Right cardiac atrium (tissue), 5 donors: Measurements from ENCODE around the gene RELT. TPM values are rescaled to one million over a fixed set of nuclear protein-coding genes. Genes with fewer than 3 reads are reported as not detected.

Experiments
- ATAC-seq, 2 donors: fragments of 200-7000 bp; cut with Tn5 transposase; one replicate each; pipeline versions ENCODE4 v1.8.0 to v1.9.1; 2020; ENCODE audit warnings: moderate library complexity in 2 of 2, mild to moderate bottlenecking in 1 of 2
- DNase-seq, 3 donors: peaks; one replicate each; pipeline ENCODE4 v3.0.0-alpha.2; 2020
- H3K27ac ChIP-seq: one replicate; pipeline ENCODE4 v1.5.1; 2013; ENCODE audit warnings: mild to moderate bottlenecking, low read length, control low read depth, moderate library complexity
- H3K27me3 ChIP-seq: one replicate; pipeline ENCODE4 v1.6.1; 2013; ENCODE audit not compliant: control insufficient read depth, insufficient read depth
- H3K4me1 ChIP-seq: one replicate; pipeline ENCODE4 v1.6.1; 2013; ENCODE audit warnings: low read length; ENCODE audit not compliant: control insufficient read depth, insufficient read depth
- H3K4me3 ChIP-seq: one replicate; pipeline ENCODE4 v1.5.1; 2013; ENCODE audit warnings: low read length, control low read depth
- H3K9me3 ChIP-seq: one replicate; pipeline ENCODE4 v1.6.1; 2013; ENCODE audit warnings: low read length; ENCODE audit not compliant: control insufficient read depth
- WGBS: extraction: QIAGEN DNeasy Blood & Tissue Kit; methylation state at CpG from one replicate; pipeline ENCODE4 v1.1.7; 2013; 5-methylcytosine and 5-hydroxymethylcytosine counted together
- intact Hi-C, 4 donors: fragments of 100-400 bp; cut with DNase I; formaldehyde crosslinking; loops; one replicate each; pipeline versions ENCODE4 v1.11.0 to v1.14.0; 2022 to 2023
- polyA plus RNA-seq: library from polyadenylated mRNA; stranded (reverse); fragments of 200-250 nt; gene quantifications from one replicate; pipeline ENCODE4 v1.2.3, GENCODE V29; 2013
- total RNA-seq, 4 donors: library from RNA; stranded (reverse); fragmentation: NEBNext Ultra II Directional; extraction: Animal tissue kit (Norgen Biotek cat#: 25700); gene quantifications; one replicate each; pipeline ENCODE4 v1.2.1, GENCODE V29; 2021
- donor health status: healthy with polysubstance abuse.
- donor health status: DM: no; HTN: yes; CAD: no.
- donor health status: DM: no; HTN: no; CAD: no.
- donor health status: DM: no; HTN: yes; CAD: no; lungs with severe emphysema.
- donor health status: DM: yes; HTN: yes; CAD: no.

The RELT gene
- total and polyA plus RNA-seq, 5 donors = 3.9 to 11.2 (median 6.0) TPM

DNA sequence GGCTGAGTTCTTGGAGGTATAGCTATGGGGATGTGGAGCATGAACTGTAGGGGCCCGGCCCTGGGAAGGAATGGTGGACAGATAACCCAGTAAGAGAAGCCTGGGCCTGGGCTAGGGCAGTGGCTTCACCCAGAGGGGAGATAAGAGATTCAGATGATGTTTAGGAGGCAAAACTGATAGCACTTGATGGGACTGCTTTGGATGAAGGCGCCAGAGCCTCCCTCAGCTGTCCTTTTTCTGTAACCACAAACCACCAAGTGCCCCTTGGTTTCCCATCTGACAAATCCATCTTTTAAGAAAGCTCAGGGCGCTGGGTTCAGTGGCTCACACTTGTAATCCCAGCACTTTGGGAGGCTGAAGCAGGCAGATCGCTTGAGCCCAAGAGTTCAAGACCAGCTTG, 23.4 kb downstream of the RELT start:
- ATAC-seq (no peak), DNase-seq (peak in 1 of 3 donors; percentile 3)
- Histone ChIP-seq H3K9me3 (no peaks in the 10 kb centered on the region), H3K27ac (no peak overlapping the region), H3K4me1 (no peaks in the 10 kb centered on the region), H3K4me3 (no peak overlapping the region), H3K27me3 (no peaks in the 10 kb centered on the region)
- intact Hi-C loops = loop anchor here in 3 of 4 donors (10.0 kb wide), 3 partner anchors 65 to 255 kb away; partner anchors contain the start of gene FAM168A (in 1 of the 3)
- WGBS = 81% methylated on average over 4 of the region's 4 CpGs

DNA sequence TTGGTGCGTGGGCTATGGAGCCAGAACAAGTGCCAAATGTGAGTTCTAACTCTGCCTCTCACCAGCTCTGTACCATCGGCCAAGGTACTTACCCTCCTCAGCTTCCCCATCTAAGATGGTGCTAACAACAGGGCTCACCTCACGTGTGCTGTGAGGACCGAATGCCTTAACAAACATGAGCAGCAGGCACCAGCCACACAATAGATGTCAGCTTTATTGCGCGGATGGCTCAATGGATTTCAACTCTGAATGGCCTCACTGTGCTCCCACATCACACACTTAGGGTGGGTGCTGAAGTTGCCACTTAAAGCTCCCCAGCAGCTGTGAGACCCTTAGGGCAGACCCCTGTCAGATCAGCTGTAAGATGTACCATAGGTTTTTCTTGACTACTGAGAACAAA, 24.1 kb downstream of the RELT start:
- Histone ChIP-seq H3K4me1 (no peaks in the 10 kb centered on the region), H3K27ac (no peak overlapping the region), H3K27me3 (no peaks in the 10 kb centered on the region), H3K9me3 (no peaks in the 10 kb centered on the region), H3K4me3 (no peak overlapping the region)
- ATAC-seq (no peak), DNase-seq (no peak)
- intact Hi-C loops = loop anchor here in 3 of 4 donors (10.0 kb wide), 3 partner anchors 65 to 255 kb away; partner anchors contain the start of gene FAM168A (in 1 of the 3)
- 93% methylated on average over 6 of the region's 6 CpGs for WGBS

DNA sequence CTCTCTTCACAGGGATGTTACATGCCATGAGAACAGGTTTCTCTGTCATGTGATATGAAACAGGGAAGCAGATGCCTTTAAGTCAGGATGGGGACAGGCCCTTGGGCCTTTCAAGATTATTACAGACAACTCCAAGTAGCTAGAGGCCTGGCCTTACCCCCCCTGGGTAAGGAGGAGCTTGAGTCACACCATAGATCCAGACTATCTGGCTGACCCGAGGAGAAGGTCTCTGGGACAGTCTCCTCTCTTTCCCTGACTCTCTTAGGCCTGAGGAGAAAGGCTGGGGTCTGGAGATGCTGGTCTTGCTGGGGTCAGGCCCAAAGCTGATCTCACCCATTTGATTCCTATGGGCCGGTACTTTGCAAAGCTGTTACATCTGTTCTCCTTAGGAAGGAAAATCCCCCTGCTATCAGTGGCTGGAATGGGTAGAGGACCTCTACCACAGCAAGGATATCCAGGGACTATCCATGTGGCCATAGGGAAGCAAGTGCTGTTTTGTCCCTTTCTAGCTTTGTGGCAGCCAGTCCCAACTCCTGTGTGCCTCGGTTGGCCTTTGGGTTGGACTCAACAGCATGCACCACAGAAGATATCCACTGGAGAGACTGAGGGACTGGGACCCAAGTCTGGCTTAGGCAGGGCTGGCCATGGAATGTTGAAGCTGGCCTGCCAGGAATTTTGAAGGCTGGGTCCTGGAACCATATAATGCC, 25.2 kb downstream of the RELT start:
- DNase-seq (peak in 1 of 3 donors; percentile 6), ATAC-seq (no peak)
- H3K27me3 ChIP-seq = no peaks in the 10 kb centered on the region
- 68% methylated on average over 3 of the region's 3 CpGs for WGBS
- H3K4me3 ChIP-seq = no peak overlapping the region
- intact Hi-C loops = loop anchor here in 3 of 4 donors (10.0 kb wide), 3 partner anchors 63 to 253 kb away; partner anchors contain the start of gene FAM168A (in 1 of the 3)
- H3K4me1 ChIP-seq = no peaks in the 10 kb centered on the region
- H3K27ac ChIP-seq = no peak overlapping the region
- H3K9me3 ChIP-seq = no peaks in the 10 kb centered on the region

DNA sequence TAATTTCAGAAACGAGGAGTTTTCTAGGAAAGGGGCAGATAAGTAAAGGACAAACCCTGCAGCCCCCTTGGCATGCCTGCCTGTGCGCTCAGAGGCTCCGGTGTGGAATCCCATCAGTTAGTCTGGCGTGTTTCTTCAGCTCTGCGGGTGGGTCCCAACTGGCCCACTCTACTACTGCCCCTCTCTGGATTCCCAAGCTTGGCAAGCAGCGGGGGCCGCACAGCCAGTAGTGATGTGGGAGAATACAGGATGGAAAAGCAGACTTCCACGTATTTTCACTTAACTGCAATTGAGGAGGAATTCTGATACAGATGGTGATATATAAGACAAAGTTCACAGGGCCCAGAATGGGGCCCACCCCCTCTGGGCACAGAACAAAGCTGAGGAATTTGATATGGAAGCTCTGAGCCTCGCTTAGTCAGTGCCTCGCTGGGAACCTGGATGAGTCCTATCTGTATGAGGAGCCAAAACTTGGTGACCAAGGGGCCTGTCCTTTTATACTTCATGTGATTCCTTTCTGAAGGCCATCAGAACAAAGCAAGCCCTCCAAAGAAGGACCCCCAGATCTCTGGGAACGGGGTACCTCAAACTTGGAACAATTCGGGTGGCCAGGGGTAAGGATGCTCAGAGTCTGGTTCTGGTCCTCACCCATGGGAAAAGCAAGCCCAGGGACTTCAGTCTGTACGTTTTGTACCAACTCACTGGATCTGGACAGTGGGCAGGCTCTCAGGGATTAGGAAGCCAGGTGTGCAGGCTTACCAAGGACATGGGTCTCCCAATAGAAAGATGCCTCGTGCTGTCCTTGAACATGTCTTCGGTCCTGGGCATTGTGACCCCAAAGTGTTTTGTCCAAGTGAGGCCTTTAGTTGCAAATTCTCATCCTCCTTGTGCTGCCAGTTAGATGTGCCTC, 26.0 kb downstream of the RELT start:
- no peak for ATAC-seq
- WGBS = 78% methylated on average over 15 of the region's 15 CpGs
- no peak for DNase-seq
- Histone ChIP-seq H3K27ac (no peak overlapping the region), H3K4me1 (no peaks in the 10 kb centered on the region), H3K9me3 (no peaks in the 10 kb centered on the region), H3K27me3 (no peaks in the 10 kb centered on the region), H3K4me3 (no peak overlapping the region)
- intact Hi-C loops = loop anchor here in 3 of 4 donors (10.0 kb wide), 3 partner anchors 63 to 253 kb away; partner anchors contain the start of gene FAM168A (in 1 of the 3)

DNA sequence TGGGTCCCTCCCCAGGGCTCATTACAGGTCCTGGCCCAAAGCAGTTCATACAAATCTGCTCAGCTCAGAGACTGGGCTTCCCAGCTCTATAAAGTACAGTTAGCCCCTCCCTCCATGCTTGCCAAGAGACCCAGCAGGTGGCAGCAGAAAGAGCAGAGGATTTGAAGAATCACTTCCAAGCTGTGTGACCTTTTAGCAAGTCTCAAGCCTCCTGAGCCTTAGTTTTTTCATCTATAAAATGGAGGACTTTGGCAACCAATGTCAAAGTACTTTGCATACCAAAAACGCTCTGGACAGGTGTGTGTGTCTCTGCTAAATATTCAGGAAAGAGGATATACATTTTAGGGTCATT, 26.6 kb downstream of the RELT start:
- Histone ChIP-seq H3K4me1 (no peaks in the 10 kb centered on the region), H3K4me3 (no peak overlapping the region), H3K9me3 (no peaks in the 10 kb centered on the region), H3K27me3 (no peaks in the 10 kb centered on the region), H3K27ac (no peak overlapping the region)
- DNase-seq (no peak), ATAC-seq (no peak)
- 89% methylated on average over 1 of the region's 1 CpG for WGBS
- intact Hi-C loops = loop anchor here in 3 of 4 donors (10.0 kb wide), 3 partner anchors 62 to 252 kb away; partner anchors contain the start of gene FAM168A (in 1 of the 3)

DNA sequence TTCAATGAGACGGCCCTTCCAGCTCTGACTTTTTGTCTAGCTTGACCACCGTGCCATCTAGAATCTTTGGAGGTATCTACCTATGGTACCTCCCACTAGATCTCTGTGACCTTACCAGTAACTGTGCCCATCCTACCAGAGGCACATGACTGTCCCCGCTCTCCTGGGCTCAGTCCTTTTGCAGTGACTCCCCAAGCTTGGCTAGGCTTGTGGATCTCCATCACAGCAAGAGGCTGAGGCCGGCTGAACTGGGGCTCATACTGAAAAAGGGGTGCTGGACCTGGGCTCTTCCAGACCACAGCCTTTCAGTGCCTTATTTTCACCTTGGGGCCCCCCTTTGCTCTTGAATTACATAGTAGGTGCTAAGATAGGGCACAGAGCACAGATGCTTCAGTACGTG, 27.3 kb downstream of the RELT start:
- ATAC-seq (no peak), DNase-seq (no peak)
- Histone ChIP-seq H3K9me3 (no peaks in the 10 kb centered on the region), H3K27ac (peak overlapping the region; percentile 15), H3K27me3 (no peaks in the 10 kb centered on the region), H3K4me1 (no peaks in the 10 kb centered on the region), H3K4me3 (no peak overlapping the region)
- WGBS = 91% methylated on average over 5 of the region's 5 CpGs
- intact Hi-C loops = loop anchor here in 3 of 4 donors (10.0 kb wide), 3 partner anchors 61 to 251 kb away; partner anchors contain the start of gene FAM168A (in 1 of the 3)

DNA sequence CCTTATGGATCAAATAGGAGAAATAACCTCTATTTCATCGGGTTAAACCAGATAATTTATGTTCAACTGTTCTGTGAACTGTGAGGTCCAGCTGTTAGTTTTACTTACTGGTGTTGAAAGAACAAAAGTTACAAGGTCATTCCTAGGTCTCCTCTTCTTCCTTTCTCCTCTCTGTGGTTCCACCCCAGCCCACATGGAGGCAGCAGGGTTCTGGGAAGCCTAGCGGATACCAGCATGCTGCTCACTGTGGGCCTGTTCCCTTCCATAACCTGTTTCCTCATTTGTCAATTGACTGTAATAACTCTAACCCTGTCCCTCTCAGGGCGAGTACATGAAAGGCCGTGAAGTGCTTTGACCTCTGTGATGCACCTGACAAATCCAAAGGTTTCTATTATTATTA, 27.8 kb downstream of the RELT start:
- peak; percentile 76 to 82 for ATAC-seq
- intact Hi-C loops = loop anchor here (2.0 to 10.0 kb wide), 4 partner anchors 61 to 257 kb away; partner anchors contain the start of gene FAM168A (in 1 of the 4)
- Histone ChIP-seq H3K9me3 (no peaks in the 10 kb centered on the region), H3K27me3 (no peaks in the 10 kb centered on the region), H3K4me3 (no peak overlapping the region), H3K27ac (no peak overlapping the region), H3K4me1 (no peaks in the 10 kb centered on the region)
- WGBS = 45% methylated on average over 4 of the region's 4 CpGs
- peak; percentile 74 to 89 (median 88) for DNase-seq

DNA sequence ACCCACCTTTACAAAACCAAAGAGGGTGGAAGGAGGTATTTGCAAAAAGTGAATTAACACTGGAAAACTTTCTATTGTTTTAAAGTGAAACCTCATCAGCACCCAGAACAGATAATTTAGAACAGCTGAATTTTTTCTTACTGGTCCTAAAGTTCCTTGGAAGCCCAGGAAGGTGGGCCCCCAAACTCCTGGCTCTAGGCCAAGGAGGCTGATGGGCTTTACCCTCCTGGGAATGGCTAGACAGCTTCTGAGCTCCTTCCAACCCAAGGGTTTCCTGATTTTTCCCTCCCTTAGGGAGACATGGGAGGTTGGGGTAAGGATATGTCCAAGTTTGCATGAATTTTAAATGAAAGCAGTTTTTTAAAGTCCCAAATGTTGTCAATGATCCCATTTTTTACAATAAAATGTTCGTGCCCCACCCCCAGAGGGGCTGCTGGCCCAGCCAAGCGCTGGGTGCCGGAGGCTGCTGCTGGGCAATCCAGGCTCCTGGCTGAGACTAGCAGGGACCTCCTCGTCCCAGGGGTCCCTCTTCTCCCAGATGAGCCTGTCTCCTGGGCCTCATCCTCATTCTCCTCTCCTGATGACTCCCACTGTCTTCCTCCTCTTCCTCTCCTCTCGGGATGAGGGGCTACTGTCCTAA, 28.4 kb downstream of the RELT start:
- H3K27me3 ChIP-seq = no peaks in the 10 kb centered on the region
- H3K4me1 ChIP-seq = no peaks in the 10 kb centered on the region
- intact Hi-C loops = loop anchor here (2.0 to 10.0 kb wide), 4 partner anchors 60 to 256 kb away; partner anchors contain the start of gene FAM168A (in 1 of the 4)
- no peak for DNase-seq
- WGBS = 88% methylated on average over 5 of the region's 5 CpGs
- H3K4me3 ChIP-seq = no peak overlapping the region
- H3K9me3 ChIP-seq = no peaks in the 10 kb centered on the region
- no peak for ATAC-seq
- H3K27ac ChIP-seq = no peak overlapping the region

DNA sequence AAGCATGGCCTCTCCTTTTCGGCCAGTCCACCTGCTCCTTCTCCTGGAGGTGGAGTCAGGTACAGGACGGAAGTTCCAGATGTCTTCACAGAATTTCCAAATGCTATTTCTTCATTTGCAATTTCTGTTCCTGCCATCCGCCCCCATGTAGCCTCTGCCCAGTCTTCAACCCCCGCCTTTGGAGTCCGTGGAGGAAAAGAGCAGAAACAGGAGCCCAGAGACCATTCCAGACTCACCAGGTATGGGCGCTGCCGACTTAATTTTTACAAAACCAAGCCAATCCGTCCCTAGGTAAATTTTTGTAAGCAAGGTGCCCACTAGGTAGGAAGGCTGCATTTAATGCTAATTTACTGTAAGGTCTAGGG, 28.9 kb downstream of the RELT start:
- WGBS = 93% methylated on average over 8 of the region's 8 CpGs
- H3K27me3 ChIP-seq = no peaks in the 10 kb centered on the region
- intact Hi-C loops = loop anchor here (2.0 to 10.0 kb wide), 4 partner anchors 60 to 256 kb away; partner anchors contain the start of gene FAM168A (in 1 of the 4)
- no peaks in the 10 kb centered on the region for H3K4me1 ChIP-seq
- H3K27ac ChIP-seq = no peak overlapping the region
- H3K4me3 ChIP-seq = no peak overlapping the region
- DNase-seq = no peak
- no peak for ATAC-seq
- H3K9me3 ChIP-seq = no peaks in the 10 kb centered on the region

DNA sequence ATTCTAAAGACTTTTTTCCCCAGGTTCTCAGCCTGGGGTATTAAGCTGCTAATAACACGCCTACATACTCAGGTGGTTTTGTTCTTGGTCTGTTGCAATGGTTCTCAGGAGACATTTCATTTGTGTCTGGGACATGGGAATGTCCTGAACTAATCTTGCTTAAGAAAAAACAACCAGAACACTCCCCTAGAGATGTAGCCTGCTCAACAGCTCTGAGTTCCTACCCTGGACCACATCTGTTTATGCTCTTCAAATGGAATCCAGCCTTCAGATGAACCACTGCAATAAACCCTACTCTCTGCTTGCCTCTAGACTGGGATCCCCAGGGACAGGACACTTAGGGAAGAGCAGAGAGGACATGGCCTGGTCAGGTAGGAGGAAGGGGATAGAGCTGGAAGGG, 29.9 kb downstream of the RELT start:
- 90% methylated on average over 1 of the region's 1 CpG for WGBS
- intact Hi-C loops = loop anchor here in 3 of 4 donors (10.0 kb wide), 3 partner anchors 59 to 249 kb away; partner anchors contain the start of gene FAM168A (in 1 of the 3)

More for the DNA sequence above, 29.9 kb downstream of the RELT start:
- Histone ChIP-seq H3K27me3 (no peaks in the 10 kb centered on the region), H3K27ac (no peak overlapping the region), H3K4me3 (no peak overlapping the region), H3K9me3 (no peaks in the 10 kb centered on the region), H3K4me1 (no peaks in the 10 kb centered on the region)
- ATAC-seq (no peak), DNase-seq (no peak)
